HEK293T (cell line): Measurements from ENCODE around the gene TPSAB1.

Experiments
- ARNT ChIP-seq: fragments of 450-650 bp; IDR thresholded peaks from 2 replicates; pipeline ENCODE4 v1.6.1; 2017; ENCODE audit warnings: mild to moderate bottlenecking
- CTBP1 ChIP-seq: fragments of 450-650 bp; IDR thresholded peaks from 2 replicates; pipeline ENCODE4 v1.6.1; 2016; ENCODE audit warnings: borderline replicate concordance
- ELF4 ChIP-seq: fragments of 450-650 bp; IDR thresholded peaks from 2 replicates; pipeline ENCODE4 v1.6.1; 2017; ENCODE audit warnings: antibody characterized with exemption
- FOXA1 ChIP-seq: fragments of 450-650 bp; IDR thresholded peaks from 2 replicates; pipeline ENCODE4 v1.6.1; 2016; ENCODE audit warnings: mild to moderate bottlenecking
- FOXK2 ChIP-seq: fragments of 450-650 bp; IDR thresholded peaks from 2 replicates; pipeline ENCODE4 v1.6.1; 2016; ENCODE audit warnings: mild to moderate bottlenecking
- FOXM1 ChIP-seq: fragments of 450-650 bp; IDR thresholded peaks from 2 replicates; pipeline ENCODE4 v1.6.1; 2017; ENCODE audit warnings: mild to moderate bottlenecking, borderline replicate concordance
- HDGF ChIP-seq: fragments of 450-650 bp; IDR thresholded peaks from 2 replicates; pipeline ENCODE4 v1.6.1; 2017; ENCODE audit warnings: antibody characterized with exemption, borderline replicate concordance
- LEF1 ChIP-seq: fragments of 450-650 bp; IDR thresholded peaks from 2 replicates; pipeline ENCODE4 v1.6.1; 2017; ENCODE audit warnings: mild to moderate bottlenecking, borderline replicate concordance
- NFRKB ChIP-seq: fragments of 450-650 bp; IDR thresholded peaks from 2 replicates; pipeline ENCODE4 v1.6.1; 2016; ENCODE audit warnings: mild to moderate bottlenecking, moderate library complexity
- PKNOX1 ChIP-seq: fragments of 450-650 bp; IDR thresholded peaks from 2 replicates; pipeline ENCODE4 v1.6.1; 2016
- SP1 ChIP-seq: fragments of 450-650 bp; IDR thresholded peaks from 2 replicates; pipeline ENCODE4 v1.6.1; 2017
- SUZ12 ChIP-seq: fragments of 450-650 bp; IDR thresholded peaks from 2 replicates; pipeline ENCODE4 v1.6.1; 2016; ENCODE audit warnings: mild to moderate bottlenecking
- TARDBP ChIP-seq: fragments of 450-650 bp; IDR thresholded peaks from 2 replicates; pipeline ENCODE4 v1.6.1; 2016
- ZNF384 ChIP-seq: fragments of 450-650 bp; IDR thresholded peaks from 2 replicates; pipeline ENCODE4 v1.6.1; 2016

DNA sequence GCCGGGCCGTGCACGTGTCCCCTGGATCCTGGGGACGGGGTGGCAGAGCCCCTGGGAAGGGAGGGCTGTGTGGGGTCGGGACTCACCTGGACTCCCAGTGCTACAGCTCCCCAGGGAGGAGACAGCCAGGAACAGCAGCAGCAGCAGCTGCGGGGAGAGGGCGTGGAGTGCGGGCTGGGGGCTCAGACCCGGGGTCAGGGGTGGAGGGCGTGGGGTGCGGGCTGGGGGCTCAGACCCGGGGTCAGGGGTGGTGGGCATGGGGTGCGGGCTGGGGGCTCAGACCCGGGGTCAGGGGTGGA lies 36.0 kb downstream of the TPSAB1 start:
- TF ChIP-seq SP1 (no peak), FOXK2 (no peak), ELF4 (no peak), PKNOX1 (no peak), TARDBP (no peak), SUZ12 (no peak), NFRKB (no peak), LEF1 (no peak), ZNF384 (no peak), FOXM1 (no peak), CTBP1 (no peak), HDGF (no peak), ARNT (no peak), FOXA1 (no peak)
